HL-60 (cell line): Measurements from ENCODE around the gene ENG.

Source experiments
- CTCF ChIP-seq: IDR thresholded peaks from one replicate; pipeline ENCODE4 v1.5.1; 2011; ENCODE audit warnings: low read length, control low read depth, inconsistent platforms; ENCODE audit not compliant: insufficient read depth
- GABPA ChIP-seq: IDR thresholded peaks from 2 replicates; pipeline ENCODE4 v1.6.1; 2012; ENCODE audit warnings: low read depth
- POLR2AphosphoS5 ChIP-seq: IDR thresholded peaks from 2 replicates; pipeline ENCODE4 v1.6.1; 2012; ENCODE audit warnings: low read depth
- REST ChIP-seq: IDR thresholded peaks from 2 replicates; pipeline ENCODE4 v1.6.1; 2012; ENCODE audit warnings: low read depth; ENCODE audit not compliant: insufficient replicate concordance
- SPI1 ChIP-seq: IDR thresholded peaks from 2 replicates; pipeline ENCODE4 v1.6.1; 2012; ENCODE audit warnings: low read depth, mild to moderate bottlenecking, borderline replicate concordance

GRCh38 chr9:127877566-127877998 is 23.1 kb upstream of the ENG start, which contains the start of gene AK1:
- no peak for TF ChIP-seq CTCF
- TF ChIP-seq POLR2AphosphoS5: no peak
- TF ChIP-seq SPI1: no peak
- TF ChIP-seq GABPA: no peak
- no peak for TF ChIP-seq REST
